Measurements from ENCODE around the gene FANCE. TPM values are rescaled to one million over a fixed set of nuclear protein-coding genes. Genes with fewer than 3 reads are reported as not detected.
"Not testable (repeated sequence)": the region's sequence is repeated elsewhere in the genome, so short reads cannot be mapped to it uniquely, and the experiment has no call there.

FANCE gene
- polyA plus RNA-seq, 5 donors, result 9.6 to 13.3 (median 12.2) TPM

GRCh38 chr6:35428421-35429149 lies 23.6 kb upstream of the FANCE start:
- no peak for DNase-seq

- no peak for DNase-seq
Measured at GRCh38 chr6:35429463-35429862, 22.7 kb upstream of the FANCE start.

GRCh38 chr6:35432291-35432690 lies 19.8 kb upstream of the FANCE start:
- no peak for DNase-seq

GRCh38 chr6:35432702-35433101 lies 19.4 kb upstream of the FANCE start:
- DNase-seq, result not testable (repeated sequence)

GRCh38 chr6:35435074-35435837 lies 16.9 kb upstream of the FANCE start:
- no peak for DNase-seq

- no peak for DNase-seq
Measured at GRCh38 chr6:35436071-35436857, 15.9 kb upstream of the FANCE start.

GRCh38 chr6:35438378-35439065 lies 13.6 kb upstream of the FANCE start:
- not testable (repeated sequence) for DNase-seq

DNA sequence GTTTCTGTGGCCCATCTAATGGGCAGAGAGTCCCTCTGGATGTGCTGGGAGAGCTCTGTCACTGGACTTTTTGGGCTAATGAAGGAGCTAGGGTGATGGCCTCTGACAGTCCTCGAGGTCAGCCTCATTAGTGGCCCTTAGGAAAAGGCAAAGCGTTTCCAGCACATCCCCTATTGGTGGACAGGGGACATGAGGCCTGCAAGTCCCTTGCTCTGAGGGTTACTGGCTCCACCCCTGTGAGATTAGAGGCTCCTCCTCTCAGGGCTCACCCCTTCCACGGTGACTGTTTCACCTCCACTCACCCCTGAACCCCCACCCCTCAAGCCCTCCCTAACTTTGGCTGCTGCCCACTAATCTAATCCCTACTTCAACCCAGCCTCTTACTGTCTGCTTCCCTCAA lies 12.8 kb upstream of the FANCE start:
- DNase-seq, result no peak

- DNase-seq, result no peak
Measured at GRCh38 chr6:35441205-35441604, 10.9 kb upstream of the FANCE start.

DNA sequence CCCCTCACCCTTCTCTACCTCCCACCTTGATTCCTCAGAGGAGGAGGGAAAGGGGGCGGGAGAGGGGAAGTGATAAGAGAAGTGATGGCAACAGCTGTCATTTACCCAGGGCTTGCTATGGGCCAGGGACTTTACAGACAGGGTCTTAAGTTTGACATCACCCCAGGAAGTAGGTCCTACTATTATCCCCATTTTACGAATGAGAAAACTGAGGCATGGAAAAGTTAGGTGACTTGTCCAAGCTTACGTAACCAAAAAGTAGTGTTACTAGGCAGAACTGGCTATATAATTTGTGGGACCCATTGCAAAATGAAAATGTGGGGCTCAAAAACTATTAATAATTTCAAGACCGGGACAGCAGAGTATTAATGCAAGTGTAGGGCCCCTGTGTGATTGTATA lies 10.5 kb upstream of the FANCE start:
- no peak for DNase-seq

DNA sequence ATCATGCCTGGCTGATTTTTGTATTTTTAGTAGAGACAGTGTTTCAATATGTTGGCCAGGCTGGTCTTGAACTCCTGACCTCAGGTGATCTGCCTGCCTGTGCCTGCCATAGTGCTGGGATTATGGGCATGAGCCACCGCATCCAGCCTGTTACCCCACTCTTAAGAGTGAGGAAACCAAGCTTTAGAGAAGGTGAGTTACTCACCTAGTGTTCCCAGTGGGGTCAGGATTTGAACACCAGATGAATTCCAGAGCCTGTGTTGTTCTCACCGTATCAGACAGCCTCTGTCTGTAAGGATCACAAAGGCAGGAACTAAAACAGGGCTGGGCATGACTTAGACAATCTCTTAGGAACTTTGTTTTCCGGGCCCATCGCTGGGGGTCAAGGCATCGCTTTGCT lies 9.4 kb upstream of the FANCE start:
- no peak for DNase-seq

GRCh38 chr6:35443341-35444030 lies 8.7 kb upstream of the FANCE start:
- no peak for DNase-seq

GRCh38 chr6:35445691-35446090 lies 6.4 kb upstream of the FANCE start:
- DNase-seq, result no peak

GRCh38 chr6:35448191-35448590 lies 3.9 kb upstream of the FANCE start:
- DNase-seq, result no peak

- peak; percentile 34 to 55 for DNase-seq
Measured at GRCh38 chr6:35449287-35449881, 2.8 kb upstream of the FANCE start.

DNA sequence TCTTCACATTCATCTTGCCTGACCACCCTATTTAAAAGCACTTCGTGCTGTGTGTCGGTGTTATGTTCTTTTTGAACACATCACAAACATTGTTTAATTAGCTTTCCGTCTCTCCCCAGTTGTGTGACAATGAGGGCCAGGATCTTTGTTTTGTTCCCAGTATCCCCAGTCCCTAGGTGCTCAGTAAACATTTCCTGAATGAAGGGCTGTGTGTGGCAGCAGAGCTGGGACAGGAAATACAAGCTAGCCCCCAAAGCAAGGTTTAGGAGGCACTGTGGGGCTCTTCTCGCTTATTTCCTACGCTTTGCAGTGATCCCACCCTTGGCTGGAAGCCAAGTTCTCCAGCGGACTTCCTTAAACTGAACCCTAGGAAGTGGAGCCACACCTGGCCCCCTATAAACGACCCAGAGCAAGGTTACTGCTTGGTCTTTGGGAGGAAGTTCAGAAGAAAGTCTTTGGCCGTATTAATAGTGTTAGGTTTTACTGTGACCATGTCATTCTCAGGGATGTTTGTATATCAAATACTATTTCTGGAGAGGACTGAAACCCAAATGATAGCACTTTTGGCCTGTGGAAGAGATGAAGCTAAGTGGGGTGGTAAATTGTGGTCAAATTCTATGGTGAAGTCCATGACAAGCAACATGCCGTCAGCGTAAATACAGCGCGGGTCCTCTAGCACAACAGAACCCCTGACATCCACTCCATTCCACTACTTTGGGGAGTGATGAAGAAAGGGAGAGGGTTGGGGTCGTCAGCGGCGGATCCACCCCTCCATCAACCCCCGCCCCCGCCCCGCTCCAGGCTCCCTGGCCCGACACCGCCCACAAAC lies 570 bp upstream of the FANCE start:
- peak in 1 of 2 donors; percentile 21 for DNase-seq

DNA sequence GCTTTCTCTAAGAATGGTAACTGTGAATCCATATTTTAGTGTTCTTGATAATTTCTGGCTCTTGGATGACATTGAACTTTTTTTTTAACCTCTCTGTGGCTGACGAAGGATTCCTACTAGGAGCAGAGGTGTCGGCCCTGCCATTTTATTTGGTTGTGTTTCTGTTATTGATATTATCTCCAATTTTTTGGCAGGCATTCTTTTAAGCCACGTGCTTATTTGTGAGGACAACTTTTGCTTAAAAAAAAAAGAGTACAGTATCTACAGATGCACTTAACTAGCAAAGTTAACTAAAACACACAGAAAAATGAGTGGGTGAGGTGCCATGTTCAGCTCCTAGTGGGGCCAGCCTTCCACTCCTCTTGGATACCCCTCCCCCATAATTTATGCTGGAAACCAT lies 1.1 kb downstream of the FANCE start:
- no peak for DNase-seq

DNA sequence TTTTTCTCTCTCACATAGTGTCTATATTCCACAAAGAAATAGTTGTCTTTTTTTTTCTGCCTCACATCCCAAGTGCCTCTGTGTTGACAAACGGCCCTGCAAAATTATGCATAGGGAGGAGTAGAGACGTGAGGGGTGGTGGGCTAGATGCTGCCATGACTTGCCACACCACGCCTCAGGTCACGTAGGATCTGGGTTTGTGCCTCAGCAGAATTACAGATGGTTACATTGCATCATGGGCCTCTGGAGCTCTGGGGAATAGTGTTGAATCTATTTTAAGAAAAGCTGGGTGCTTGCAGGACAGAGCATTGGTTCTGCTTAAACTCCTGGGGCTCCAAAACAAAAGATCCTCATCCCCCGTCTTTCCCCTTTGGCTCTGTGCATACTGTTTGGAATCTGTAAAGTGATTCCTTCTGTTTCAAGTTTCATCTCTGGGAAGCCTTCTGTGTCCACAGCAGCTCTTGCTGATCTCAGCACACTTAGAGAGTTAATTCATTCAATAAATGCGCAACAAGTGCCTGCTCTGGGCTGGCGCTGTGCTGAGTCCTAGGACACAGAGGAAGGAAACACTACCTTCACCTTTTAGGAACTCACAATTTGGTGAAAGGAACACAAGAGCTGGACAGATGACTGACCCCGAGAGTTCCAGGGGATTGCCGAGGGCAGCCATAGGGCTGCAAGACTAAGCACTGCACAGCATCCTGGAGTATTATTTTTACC lies 2.4 kb downstream of the FANCE start:
- DNase-seq, result no peak

DNA sequence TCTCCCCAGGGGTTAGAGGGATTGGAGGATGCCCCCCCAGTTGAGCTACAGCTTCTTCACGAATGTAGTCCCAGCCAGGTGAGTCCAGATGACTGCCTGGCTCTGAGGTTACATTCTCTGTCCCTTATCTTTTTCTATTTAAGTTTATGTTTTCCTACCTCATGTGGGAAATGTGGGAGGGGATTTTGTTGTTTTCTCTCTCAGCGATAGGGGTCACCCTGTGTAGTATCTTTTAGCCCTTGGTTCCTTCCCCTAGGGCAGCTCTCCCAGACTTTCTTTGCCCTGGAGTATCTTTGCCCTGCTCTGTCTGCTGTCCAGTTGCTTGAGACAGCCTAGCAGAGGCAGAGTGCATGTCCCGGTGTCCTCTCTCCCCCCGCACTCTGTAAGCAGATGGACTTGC lies 5.8 kb downstream of the FANCE start:
- DNase-seq, result no peak
